A549 (cell line): ENCODE measurements around the gene AGRP. TPM values are rescaled to one million over a fixed set of nuclear protein-coding genes. Genes with fewer than 3 reads are reported as not detected.
A peak's percentile ranks its signal among the peaks of the same experiment; 100 is the strongest.

Experiments used
- ATAC-seq, 2 experiments: fragments of 200-7000 bp in 1 of 2; fragments of >200 bp in 1 of 2; cut with Nextera tagmentation in 1 of 2; cut with Tn5 transposase in 1 of 2; 3 replicates each; pipeline versions ENCODE4 v1.8.0 to v1.9.1; 2018 to 2020; ENCODE audit warnings: mild to moderate bottlenecking in 1 of 2, moderate library complexity in 1 of 2
- CTCF ChIA-PET: fragments of 300-600 bp; sonication (Branson Sonifier 250); formaldehyde crosslinking; extraction: SDS; loops from one replicate; lab custom pipeline; 2021; ENCODE audit warnings: antibody characterized with exemption, inconsistent platforms; lab: Yijun Ruan, JAX
- POLR2A ChIA-PET: fragments of 350-600 bp; formaldehyde crosslinking; extraction: SDS; loops from one replicate; lab custom pipeline; 2021; ENCODE audit warnings: antibody characterized with exemption, inconsistent platforms; lab: Yijun Ruan, JAX
- DNase-seq, 2 experiments: peaks; one replicate each; pipeline versions ENCODE4 v3.0.0 to v3.0.0-alpha.2; 2011 to 2016; ENCODE audit warnings: low read depth in 1 of 2, low spot score in 1 of 2
- FAIRE-seq: peaks from 2 replicates; lab custom pipeline; 2011; peaks lifted over from hg19 to GRCh38; lab: Jason Lieb, UNC
- H3K27ac ChIP-seq, 2 experiments: fragments of >200 bp; sonication (Bioruptor Twin); formaldehyde crosslinking; 3 replicates each; pipeline ENCODE4 v1.5.1; 2016 to 2017
- H3K4me1 ChIP-seq: fragments of >200 bp; sonication (Bioruptor Twin); formaldehyde crosslinking; 3 replicates; pipeline ENCODE4 v1.6.1; 2016
- H3K4me2 ChIP-seq: fragments of >200 bp; sonication (Bioruptor Twin); formaldehyde crosslinking; 3 replicates; pipeline ENCODE4 v1.6.1; 2016
- H3K4me3 ChIP-seq: fragments of >200 bp; sonication (Bioruptor Twin); formaldehyde crosslinking; 3 replicates; pipeline ENCODE4 v1.5.1; 2016
- H3K9me3 ChIP-seq: fragments of >200 bp; sonication (Bioruptor Twin); formaldehyde crosslinking; 3 replicates; pipeline ENCODE4 v1.6.1; 2016
- CBX2 ChIP-seq: fragments of 200-600 bp; sonication (generic); IDR thresholded peaks from 2 replicates; pipeline ENCODE4 v1.6.1; 2016; ENCODE audit warnings: low read depth, mild to moderate bottlenecking, borderline replicate concordance
- JUNB ChIP-seq: fragments of >200 bp; sonication (Bioruptor Twin); formaldehyde crosslinking; IDR thresholded peaks from 2 replicates; pipeline ENCODE4 v1.6.1; 2016
- KDM5A ChIP-seq: fragments of 200-600 bp; sonication (generic); IDR thresholded peaks from 2 replicates; pipeline ENCODE4 v1.6.1; 2016; ENCODE audit warnings: antibody characterized with exemption, mild to moderate bottlenecking
- MYC ChIP-seq: IDR thresholded peaks from 2 replicates; pipeline ENCODE4 v1.6.1; 2012; ENCODE audit warnings: mild to moderate bottlenecking, inconsistent platforms, low read length, improper control_type of control experiment, borderline replicate concordance
- PHF8 ChIP-seq: fragments of 200-600 bp; sonication (generic); IDR thresholded peaks from 2 replicates; pipeline ENCODE4 v1.6.1; 2016; ENCODE audit warnings: low read depth, mild to moderate bottlenecking, antibody characterized with exemption, moderate library complexity, borderline replicate concordance
- POLR2A ChIP-seq: IDR thresholded peaks from 2 replicates; pipeline ENCODE4 v1.6.1; 2012; ENCODE audit warnings: mild to moderate bottlenecking, low read length
- RARB ChIP-seq: fragments of 250-450 bp; sonication (Bioruptor Pico); IDR thresholded peaks from 2 replicates; pipeline ENCODE4 v1.8.0; 2021; ENCODE audit warnings: mild to moderate bottlenecking, moderate library complexity
- TP53 ChIP-seq: fragments of 250-450 bp; sonication (Bioruptor Pico); IDR thresholded peaks from 2 replicates; pipeline ENCODE4 v1.5.0; 2021; ENCODE audit warnings: mild to moderate bottlenecking, moderate library complexity
- ZFP36 ChIP-seq: fragments of 450-650 bp; IDR thresholded peaks from 2 replicates; pipeline ENCODE4 v1.6.1; 2014; ENCODE audit warnings: borderline replicate concordance; ENCODE audit not compliant: partially characterized antibody
- WGBS: methylation state at CpG from one replicate; pipeline ENCODE4 v1.1.6; 2017; ENCODE audit errors: missing lambda C conversion rate; 5-methylcytosine and 5-hydroxymethylcytosine counted together
- polyA plus RNA-seq, 4 experiments: library from polyadenylated mRNA; depleted of rRNA in 3 of 4; stranded (reverse); fragments of >200 nt; fragmentation: RNase III in 1 of 4; extraction: RNeasy Plus Mini Kit Qiagen cat#74134 plus additional on column Dnase treatment in 1 of 4; gene quantifications; 2 replicates in 3 of 4; 3 replicates in 1 of 4; pipeline ENCODE4 v1.2.3, GENCODE V29; 2011 to 2017
- TF ChIP-seq, protein P1 (sequence below): IDR thresholded peaks from 2 replicates; pipeline ENCODE4 v1.6.1; 2012; ENCODE audit warnings: low read depth, borderline replicate concordance

Gene AGRP
- polyA plus RNA-seq, 2 of the 4 experiments (the other 2 are of a cell fraction): not detected

- FAIRE-seq (no peak), DNase-seq (no peak)
Measured at GRCh38 chr16:67486805-67487204, 3.5 kb upstream of the AGRP start.

DNA sequence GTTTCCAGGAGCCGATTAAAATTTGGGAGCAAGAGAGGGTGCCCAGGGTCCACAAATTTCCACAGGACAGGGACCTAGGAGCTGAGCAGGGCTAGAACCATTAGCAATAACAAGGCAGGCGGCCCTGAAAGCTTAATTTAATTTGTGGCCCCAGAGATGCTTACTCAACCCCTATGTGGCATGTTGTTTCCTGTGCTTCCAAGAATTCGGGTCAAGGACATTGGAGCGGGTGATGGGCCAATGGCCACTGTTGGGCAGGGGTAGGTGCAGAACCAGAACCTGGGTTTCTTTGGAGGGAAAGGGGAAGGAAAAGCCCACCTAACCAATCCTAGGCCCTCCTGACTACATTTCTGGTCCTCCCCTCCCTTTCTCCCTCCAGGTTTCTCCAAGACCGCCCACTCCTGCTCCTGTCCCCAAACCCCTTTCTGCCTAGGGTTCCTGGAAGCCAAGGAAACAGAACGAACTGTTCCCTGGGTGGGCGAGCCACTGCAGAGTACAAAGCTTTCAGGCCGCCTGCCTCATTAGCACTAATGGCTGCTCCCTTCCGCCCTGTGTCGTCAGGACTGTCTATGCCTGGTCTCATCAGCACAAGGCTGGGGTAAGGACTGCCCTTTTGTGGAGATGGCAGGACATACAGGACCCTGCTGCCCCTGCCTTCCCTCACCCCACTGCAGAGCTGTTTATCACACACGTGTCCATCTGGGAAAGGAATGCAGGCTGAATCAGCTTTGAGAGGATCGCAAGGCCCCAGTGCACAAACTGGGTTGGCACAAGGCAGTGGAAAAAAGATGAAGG lies 581 bp upstream of the AGRP start:
- CTCF ChIA-PET: interaction anchor here (0.6 to 8.2 kb wide), 8 partner anchors 8 to 382 kb away, joined by 3 to 117 read pairs (median 4); partner anchors contain the start of gene CARMIL2

More at GRCh38 chr16:67486805-67487204, 3.5 kb upstream of the AGRP start:
- H3K4me2 ChIP-seq: no peak overlapping the region
- WGBS: 64% methylated on average over 3 of the region's 3 CpGs
- POLR2A ChIA-PET: no interaction called here
- no peak overlapping the region for H3K4me3 ChIP-seq
- peaks cover 5% of the 10 kb centered on the region for H3K4me1 ChIP-seq
- no peak for TF ChIP-seq JUNB
- H3K27ac ChIP-seq: no peak overlapping the region
- no peaks in the 10 kb centered on the region for H3K9me3 ChIP-seq
- ATAC-seq: no peak
- CTCF ChIA-PET: interaction anchor here (8.2 to 14.6 kb wide), 2 partner anchors 26 to 35 kb away, joined by 117 to 137 read pairs; no protein-coding TSS in a partner anchor

DNA sequence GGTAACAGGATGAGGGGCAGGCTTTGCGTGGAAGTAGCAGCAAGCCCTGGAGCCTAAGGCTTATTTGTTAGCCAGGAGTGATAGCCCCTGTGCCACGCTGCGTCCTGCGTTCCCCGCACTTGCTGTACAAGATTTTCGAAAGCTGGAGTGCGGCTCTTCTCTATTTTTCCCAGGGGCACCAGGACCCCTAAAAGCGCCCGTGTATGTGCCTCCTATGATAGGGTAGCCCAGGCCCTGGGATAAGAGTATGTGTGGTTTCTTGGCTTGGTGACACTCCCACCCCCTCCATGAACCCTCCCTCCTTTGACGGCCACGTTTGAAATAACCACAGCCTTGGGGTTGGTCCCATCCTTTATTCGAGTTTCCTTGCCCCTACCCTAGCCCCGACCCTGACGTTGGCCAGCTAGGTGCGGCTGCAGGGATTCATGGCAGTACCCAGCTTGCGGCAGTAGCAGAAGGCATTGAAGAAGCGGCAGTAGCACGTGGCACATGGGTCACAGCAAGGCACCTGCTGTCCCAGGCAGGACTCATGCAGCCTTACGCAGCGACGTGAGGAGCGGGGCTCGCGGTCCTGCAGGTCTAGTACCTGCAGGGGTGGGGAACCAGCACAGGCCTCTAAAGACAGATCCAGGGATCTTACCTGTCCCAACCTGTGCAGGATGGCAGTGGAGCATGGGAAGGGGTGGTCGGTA lies 968 bp downstream of the AGRP start:
- ChIA-PET CTCF (interaction anchor here (0.6 to 8.2 kb wide), 9 partner anchors 10 to 308 kb away, joined by 3 to 117 read pairs (median 17); partner anchors contain the start of gene CARMIL2), POLR2A (no interaction called here)
- DNase-seq (no peak), ATAC-seq (no peak), FAIRE-seq (no peak)
- Histone ChIP-seq H3K9me3 (no peaks in the 10 kb centered on the region), H3K4me3 (peak overlapping the region; percentile 91; the same call in 1 of the 3 replicates), H3K4me2 (peak overlapping the region; percentile 91), H3K27ac (peak overlapping the region; percentile 86 to 88; a peak in 4 of 6 replicates)
- TF ChIP-seq ZFP36 (no peak), POLR2A (peak; percentile 6; the same call in 1 of the 2 replicates)
- TF ChIP-seq, all 56 proteins: peak for 1
- 89% methylated on average over 23 of the region's 25 CpGs for WGBS
- H3K4me1 ChIP-seq: peaks cover 13% of the 10 kb centered on the region

More for the DNA sequence above, 581 bp upstream of the AGRP start:
- DNase-seq: no peak
- 90% methylated on average over 12 of the region's 12 CpGs for WGBS
- ATAC-seq: no peak
- Histone ChIP-seq H3K4me1 (peaks cover 13% of the 10 kb centered on the region), H3K4me3 (no peak overlapping the region), H3K4me2 (no peak overlapping the region), H3K27ac (no peak overlapping the region)
- TF ChIP-seq MYC (no peak), RARB (CRISPR knock-in tag) (no peak), TP53 (CRISPR knock-in tag) (no peak)
- TF ChIP-seq, all 56 proteins: peak for 0
- POLR2A ChIA-PET: no interaction called here
- FAIRE-seq: no peak
- no peaks in the 10 kb centered on the region for H3K9me3 ChIP-seq

DNA sequence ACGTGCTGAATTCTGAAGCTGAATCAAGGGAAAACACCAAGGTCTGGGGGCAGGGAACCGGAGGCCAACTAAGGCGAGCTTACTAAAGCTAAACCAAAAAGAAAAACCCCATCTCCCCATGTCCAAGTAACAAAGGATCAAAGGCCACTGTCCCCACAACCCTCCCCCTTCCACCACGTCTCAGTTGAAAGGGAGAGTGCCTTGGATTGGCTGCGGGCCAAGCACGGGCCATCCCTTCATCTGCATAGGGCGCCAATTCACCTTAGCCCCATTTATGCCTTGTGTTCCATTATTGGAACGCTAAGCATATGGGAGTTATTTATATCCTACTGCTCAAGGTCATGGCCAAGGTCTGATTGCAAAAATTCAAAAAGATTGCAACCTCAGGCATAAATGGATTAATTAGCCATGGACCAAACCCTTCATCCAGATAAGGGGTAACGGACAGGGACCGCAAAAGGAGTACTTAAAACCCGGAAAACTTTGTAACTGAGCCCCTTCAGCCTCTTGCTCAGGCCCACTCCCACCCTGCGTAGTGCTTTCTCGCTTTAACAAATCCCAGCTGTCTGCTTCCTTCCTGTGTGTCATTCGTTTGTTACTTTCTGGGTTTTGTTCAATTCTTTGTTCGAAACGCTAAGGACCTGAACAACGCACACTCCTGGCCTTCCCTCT lies 1.6 kb downstream of the AGRP start:
- DNase-seq (no peak), FAIRE-seq (no peak), ATAC-seq (peak; percentile 14 to 28; a peak in 5 of 6 replicates)
- no peak for TF ChIP-seq MYC
- TF ChIP-seq PHF8: peak; percentile 69; the same call in 1 of the 2 replicates
- TF ChIP-seq, protein P1, sequence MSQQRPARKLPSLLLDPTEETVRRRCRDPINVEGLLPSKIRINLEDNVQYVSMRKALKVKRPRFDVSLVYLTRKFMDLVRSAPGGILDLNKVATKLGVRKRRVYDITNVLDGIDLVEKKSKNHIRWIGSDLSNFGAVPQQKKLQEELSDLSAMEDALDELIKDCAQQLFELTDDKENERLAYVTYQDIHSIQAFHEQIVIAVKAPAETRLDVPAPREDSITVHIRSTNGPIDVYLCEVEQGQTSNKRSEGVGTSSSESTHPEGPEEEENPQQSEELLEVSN: no peak
- no peak for TF ChIP-seq CBX2
- no peak for TF ChIP-seq KDM5A
- H3K27ac ChIP-seq: peak overlapping the region; percentile 86 to 88
- H3K4me3 ChIP-seq: peak overlapping the region; percentile 91
- H3K4me1 ChIP-seq: peaks cover 13% of the 10 kb centered on the region
- no peaks in the 10 kb centered on the region for H3K9me3 ChIP-seq
- peak overlapping the region; percentile 91 for H3K4me2 ChIP-seq
- ChIA-PET CTCF (interaction anchor here (0.6 to 8.2 kb wide), 41 partner anchors 11 to 524 kb away, joined by 3 to 117 read pairs (median 4); partner anchors contain the start of genes CTRL, KCTD19, LRRC36 and RIPOR1), POLR2A (interaction anchor here (0.6 to 1.6 kb wide), 5 partner anchors 13 to 39 kb away, joined by 3 to 12 read pairs (median 5); no protein-coding TSS in a partner anchor)
- 47% methylated on average over 17 of the region's 17 CpGs for WGBS
